NCI-H2227 treated with DMSO at 0.1 percent for 48 hours (cell line): ENCODE measurements around the gene PSMD14.

ENCODE experiments used
- DNase-seq: peaks from one replicate; lab custom pipeline; 2025; lab: John Stamatoyannopoulos, UW

Gene PSMD14

GRCh38 chr2:161419638-161420190 is 111.5 kb downstream of the PSMD14 start:
- DNase-seq: no peak

- DNase-seq: no peak
Measured at GRCh38 chr2:161420406-161421074, 112.3 kb downstream of the PSMD14 start.

- DNase-seq: no peak
Measured at GRCh38 chr2:161421686-161422085, 113.5 kb downstream of the PSMD14 start.

GRCh38 chr2:161422816-161423403 is 114.7 kb downstream of the PSMD14 start:
- no peak for DNase-seq

- DNase-seq: peak; percentile 73
Measured at GRCh38 chr2:161423421-161424393, 115.5 kb downstream of the PSMD14 start.

- DNase-seq: peak; percentile 73
Measured at GRCh38 chr2:161424394-161424769, 116.2 kb downstream of the PSMD14 start.

GRCh38 chr2:161424891-161425727 is 116.9 kb downstream of the PSMD14 start:
- no peak for DNase-seq

- DNase-seq: no peak
Measured at GRCh38 chr2:161425728-161426454, 117.7 kb downstream of the PSMD14 start.

- no peak for DNase-seq
Measured at GRCh38 chr2:161426455-161426921, 118.3 kb downstream of the PSMD14 start.

GRCh38 chr2:161426922-161427663 is 118.9 kb downstream of the PSMD14 start:
- no peak for DNase-seq

GRCh38 chr2:161427664-161428587 is 119.7 kb downstream of the PSMD14 start:
- no peak for DNase-seq

GRCh38 chr2:161430386-161430785 is 122.2 kb downstream of the PSMD14 start:
- no peak for DNase-seq

- no peak for DNase-seq
Measured at GRCh38 chr2:161432107-161432506, 123.9 kb downstream of the PSMD14 start.

GRCh38 chr2:161434118-161434517 is 125.9 kb downstream of the PSMD14 start:
- no peak for DNase-seq

- DNase-seq: no peak
Measured at GRCh38 chr2:161436411-161436810, 128.2 kb downstream of the PSMD14 start.

- DNase-seq: no peak
Measured at GRCh38 chr2:161438598-161438997, 130.4 kb downstream of the PSMD14 start.

GRCh38 chr2:161445097-161445496 is 136.9 kb downstream of the PSMD14 start:
- DNase-seq: no peak

- no peak for DNase-seq
Measured at GRCh38 chr2:161448431-161448830, 140.2 kb downstream of the PSMD14 start.
